ENCODE data around the gene MEP1B.

MEP1B gene

DNA sequence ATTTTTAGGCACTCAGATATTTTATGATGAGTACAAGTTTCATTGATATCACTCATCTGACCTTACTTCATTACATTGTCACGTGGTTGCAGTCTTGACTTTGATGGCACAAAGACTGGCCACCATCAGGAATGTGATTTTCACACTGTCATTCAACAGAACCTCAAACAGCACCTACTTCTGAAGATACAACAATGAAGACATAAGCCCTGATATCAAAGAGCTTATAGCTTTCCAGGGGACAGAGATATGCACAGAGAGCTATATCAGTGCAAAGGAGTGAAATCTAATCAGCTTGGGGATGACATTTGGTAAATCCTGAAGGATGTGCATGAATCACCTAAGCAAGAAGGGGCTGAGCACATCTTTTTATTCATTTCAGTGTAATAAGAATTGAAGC lies 72.3 kb downstream of the MEP1B start:
- no peaks in the 10 kb centered on the region for H3K4me1 ChIP-seq (ENCODE audit: control insufficient read depth in 5 of 5, insufficient read depth in 5 of 5, low read length in 5 of 5)
- no peak overlapping the region for H3K4me3 ChIP-seq (ENCODE audit: low read depth in 1 of 5, low read length in 5 of 5)
- peaks cover 0 to 5% (median 0%) of the 10 kb centered on the region in 5 donors for H3K36me3 ChIP-seq (ENCODE audit: control insufficient read depth in 5 of 5, insufficient read depth in 5 of 5, low read length in 5 of 5)
- no peak overlapping the region for H3K9ac ChIP-seq (ENCODE audit: low read length in 5 of 5)
- no peak overlapping the region for H3K27ac ChIP-seq (ENCODE audit: low read depth, low read length)
- H3K9me3 ChIP-seq (ENCODE audit: control insufficient read depth in 5 of 5, low read length in 5 of 5) = no peaks in the 10 kb centered on the region
- H3K27me3 ChIP-seq (ENCODE audit: control insufficient read depth in 5 of 5, insufficient read depth in 4 of 5, low read length in 5 of 5) = no peaks in the 10 kb centered on the region

- no peak overlapping the region for H3K9ac ChIP-seq (ENCODE audit: low read length in 5 of 5)
- H3K36me3 ChIP-seq (ENCODE audit: control insufficient read depth in 5 of 5, insufficient read depth in 5 of 5, low read length in 5 of 5) = peaks cover 7 to 24% (median 19%) of the 10 kb centered on the region in 5 donors
- no peaks in the 10 kb centered on the region for H3K4me1 ChIP-seq (ENCODE audit: control insufficient read depth in 5 of 5, insufficient read depth in 5 of 5, low read length in 5 of 5)
- no peaks in the 10 kb centered on the region for H3K27me3 ChIP-seq (ENCODE audit: control insufficient read depth in 5 of 5, insufficient read depth in 4 of 5, low read length in 5 of 5)
- no peak overlapping the region for H3K4me3 ChIP-seq (ENCODE audit: low read depth in 1 of 5, low read length in 5 of 5)
- H3K27ac ChIP-seq (ENCODE audit: low read depth, low read length) = no peak overlapping the region
- H3K9me3 ChIP-seq (ENCODE audit: control insufficient read depth in 5 of 5, low read length in 5 of 5) = no peaks in the 10 kb centered on the region
These were observed 74.6 kb downstream of the MEP1B start for GRCh38 chr18:32264401-32264800.

DNA sequence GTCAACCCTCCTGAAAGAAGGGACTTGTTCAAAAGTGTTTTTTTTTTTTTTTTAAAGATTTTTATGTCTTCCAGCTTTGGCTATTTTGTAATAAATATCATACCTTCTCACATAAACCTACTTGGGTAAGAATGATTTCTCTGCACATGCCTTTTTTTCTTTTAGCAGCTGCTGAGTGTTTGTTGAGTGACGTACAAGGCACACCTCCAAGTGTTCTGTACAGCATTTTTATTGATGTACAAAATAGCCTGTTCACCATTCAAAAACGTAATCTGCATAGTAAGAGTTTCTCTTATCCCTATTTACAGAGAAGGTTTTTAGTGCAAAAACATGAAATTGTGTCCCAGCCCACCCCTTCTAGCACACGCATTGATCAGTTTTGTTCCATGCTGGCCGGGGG lies 77.6 kb downstream of the MEP1B start:
- H3K36me3 ChIP-seq (ENCODE audit: control insufficient read depth in 5 of 5, insufficient read depth in 5 of 5, low read length in 5 of 5) = peaks cover 10 to 32% (median 28%) of the 10 kb centered on the region in 5 donors
- H3K27me3 ChIP-seq (ENCODE audit: control insufficient read depth in 5 of 5, insufficient read depth in 4 of 5, low read length in 5 of 5) = no peaks in the 10 kb centered on the region
- H3K9me3 ChIP-seq (ENCODE audit: control insufficient read depth in 5 of 5, low read length in 5 of 5) = no peaks in the 10 kb centered on the region
- H3K27ac ChIP-seq (ENCODE audit: low read depth, low read length) = no peak overlapping the region
- H3K4me1 ChIP-seq (ENCODE audit: control insufficient read depth in 5 of 5, insufficient read depth in 5 of 5, low read length in 5 of 5) = no peaks in the 10 kb centered on the region
- no peak overlapping the region for H3K9ac ChIP-seq (ENCODE audit: low read length in 5 of 5)
- no peak overlapping the region for H3K4me3 ChIP-seq (ENCODE audit: low read depth in 1 of 5, low read length in 5 of 5)

Measured in subcutaneous abdominal adipose tissue (tissue), 5 donors.